H9 (cell line): ENCODE results near the gene SEPTIN2. TPM values are rescaled to one million over a fixed set of nuclear protein-coding genes. Genes with fewer than 3 reads are reported as not detected.

ENCODE experiments used
- DNase-seq: peaks from one replicate; pipeline ENCODE4 v3.0.0-alpha.2; 2017
- H2AFZ ChIP-seq: one replicate; pipeline ENCODE4 v1.6.1; 2013; ENCODE audit warnings: mild to moderate bottlenecking, low read length, control low read depth, moderate library complexity
- H2AK5ac ChIP-seq: 2 replicates; pipeline ENCODE4 v1.6.1; 2013; ENCODE audit warnings: low read length, control low read depth, mixed read lengths; ENCODE audit not compliant: insufficient read length
- H2BK120ac ChIP-seq: one replicate; pipeline ENCODE4 v1.6.1; 2013; ENCODE audit warnings: low read depth, mild to moderate bottlenecking, low read length, control low read depth, inconsistent platforms; ENCODE audit not compliant: poor library complexity, severe bottlenecking
- H2BK12ac ChIP-seq: 2 replicates; pipeline ENCODE4 v1.6.1; 2013; ENCODE audit warnings: low read length, control low read depth, mixed read lengths, low read depth; ENCODE audit not compliant: insufficient read length
- H2BK15ac ChIP-seq: 2 replicates; pipeline ENCODE4 v1.6.1; 2013; ENCODE audit warnings: low read depth, low read length, control low read depth
- H2BK20ac ChIP-seq: one replicate; pipeline ENCODE4 v1.6.1; 2013; ENCODE audit warnings: low read depth, mild to moderate bottlenecking, low read length, control low read depth, inconsistent platforms; ENCODE audit not compliant: poor library complexity, severe bottlenecking
- H2BK5ac ChIP-seq: 2 replicates; pipeline ENCODE4 v1.6.1; 2013; ENCODE audit warnings: low read length, control low read depth, mixed read lengths; ENCODE audit not compliant: insufficient read length
- H3K14ac ChIP-seq: 2 replicates; pipeline ENCODE4 v1.6.1; 2013; ENCODE audit warnings: low read length, control low read depth; ENCODE audit not compliant: insufficient read depth
- H3K18ac ChIP-seq: 2 replicates; pipeline ENCODE4 v1.6.1; 2013; ENCODE audit warnings: low read depth, mild to moderate bottlenecking, mixed read lengths, low read length, control low read depth; ENCODE audit not compliant: insufficient read length
- H3K23ac ChIP-seq: 2 replicates; pipeline ENCODE4 v1.6.1; 2013; ENCODE audit warnings: low read length, control low read depth, mixed read lengths, low read depth; ENCODE audit not compliant: insufficient read length
- H3K23me2 ChIP-seq: 2 replicates; pipeline ENCODE4 v1.6.1; 2013; ENCODE audit warnings: low read depth, mild to moderate bottlenecking, mixed read lengths, low read length, control low read depth; ENCODE audit not compliant: insufficient read length, poor library complexity, severe bottlenecking
- H3K27ac ChIP-seq: 2 replicates; pipeline ENCODE4 v1.5.1; 2013; ENCODE audit warnings: low read length, control low read depth, mixed read lengths, low read depth; ENCODE audit not compliant: insufficient read length
- H3K27me3 ChIP-seq: 2 replicates; pipeline ENCODE4 v1.6.1; 2013; ENCODE audit warnings: low read length, control low read depth, inconsistent platforms; ENCODE audit not compliant: insufficient read depth
- H3K4ac ChIP-seq: 2 replicates; pipeline ENCODE4 v1.6.1; 2013; ENCODE audit warnings: low read depth, mild to moderate bottlenecking, control low read depth, inconsistent platforms, low read length, moderate library complexity
- H3K4me1 ChIP-seq: 2 replicates; pipeline ENCODE4 v1.6.1; 2013; ENCODE audit warnings: low read length, control low read depth, inconsistent platforms; ENCODE audit not compliant: insufficient read depth
- H3K4me2 ChIP-seq: 2 replicates; pipeline ENCODE4 v1.6.1; 2013; ENCODE audit warnings: low read length, control low read depth, mixed read lengths; ENCODE audit not compliant: insufficient read length, insufficient read depth
- H3K56ac ChIP-seq: 2 replicates; pipeline ENCODE4 v1.6.1; 2013; ENCODE audit warnings: low read depth, mild to moderate bottlenecking, mixed read lengths, low read length, control low read depth; ENCODE audit not compliant: insufficient read length
- H3K79me1 ChIP-seq: 2 replicates; pipeline ENCODE4 v1.6.1; 2013; ENCODE audit warnings: low read depth, mild to moderate bottlenecking, moderate library complexity, low read length, control low read depth, inconsistent platforms; ENCODE audit not compliant: insufficient read depth, poor library complexity, severe bottlenecking
- H3K79me2 ChIP-seq: 2 replicates; pipeline ENCODE4 v1.6.1; 2013; ENCODE audit warnings: low read length, control low read depth, inconsistent platforms; ENCODE audit not compliant: insufficient read depth
- H3K9ac ChIP-seq: 2 replicates; pipeline ENCODE4 v1.6.1; 2013; ENCODE audit warnings: low read length, control low read depth, mixed read lengths; ENCODE audit not compliant: insufficient read length; ENCODE audit errors: extremely low read depth
- H3K9me3 ChIP-seq: one replicate; pipeline ENCODE4 v1.6.1; 2013; ENCODE audit warnings: low read depth, low read length, inconsistent platforms; ENCODE audit not compliant: control insufficient read depth
- H3T11ph ChIP-seq: one replicate; pipeline ENCODE4 v1.6.1; 2013; ENCODE audit warnings: mild to moderate bottlenecking, low read length, control low read depth, inconsistent platforms
- H4K20me1 ChIP-seq: one replicate; pipeline ENCODE4 v1.6.1; 2013; ENCODE audit not compliant: control insufficient read depth, insufficient read length, insufficient read depth
- H4K5ac ChIP-seq: 2 replicates; pipeline ENCODE4 v1.6.1; 2013; ENCODE audit warnings: low read depth, mild to moderate bottlenecking, mixed read lengths, low read length, control low read depth; ENCODE audit not compliant: insufficient read length
- H4K8ac ChIP-seq: replicated peaks from 2 replicates; pipeline ENCODE4 v1.6.1; 2013; ENCODE audit warnings: low read length, control low read depth, mixed read lengths, low read depth; ENCODE audit not compliant: insufficient read length
- H4K91ac ChIP-seq: 2 replicates; pipeline ENCODE4 v1.6.1; 2013; ENCODE audit warnings: low read depth, mild to moderate bottlenecking, moderate library complexity, mixed read lengths, low read length, control low read depth; ENCODE audit not compliant: insufficient read length
- H3K27ac Mint-ChIP-seq, 3 experiments: 2 replicates in 2 of 3; 3 replicates in 1 of 3; pipeline ENCODE4 v1.8.0; 2020 to 2021; ENCODE audit warnings: mixed read lengths in 3 of 3, mild to moderate bottlenecking in 1 of 3, moderate library complexity in 1 of 3
- H3K27me3 Mint-ChIP-seq: 2 replicates; pipeline ENCODE4 v1.8.0; 2021; ENCODE audit warnings: low read depth, mild to moderate bottlenecking, moderate library complexity, mixed read lengths
- H3K36me3 Mint-ChIP-seq, 3 experiments: 2 replicates in 2 of 3; 3 replicates in 1 of 3; pipeline ENCODE4 v1.8.0; 2020 to 2021; ENCODE audit warnings: low read depth in 3 of 3, mixed read lengths in 3 of 3; ENCODE audit not compliant: insufficient read depth in 1 of 3
- H3K4me1 Mint-ChIP-seq, 2 experiments: 2 replicates each; pipeline ENCODE4 v1.8.0; 2020; ENCODE audit warnings: mixed read lengths in 2 of 2
- H3K4me3 Mint-ChIP-seq, 2 experiments: 2 replicates in 1 of 2; 3 replicates in 1 of 2; pipeline ENCODE4 v1.8.0; 2020 to 2021; ENCODE audit warnings: mild to moderate bottlenecking in 2 of 2, mixed read lengths in 2 of 2, moderate library complexity in 1 of 2
- H3K9me3 Mint-ChIP-seq, 2 experiments: 2 replicates in 1 of 2; 3 replicates in 1 of 2; pipeline ENCODE4 v1.8.0; 2020; ENCODE audit warnings: mild to moderate bottlenecking in 2 of 2, mixed read lengths in 2 of 2, moderate library complexity in 1 of 2
- CTCF ChIP-seq: fragments of 200-600 bp; sonication (generic); conservative IDR thresholded peaks from 3 replicates; pipeline ENCODE4 v1.8.0; 2021; ENCODE audit warnings: antibody characterized with exemption, mild to moderate bottlenecking
- WGBS: extraction: QIAGEN DNeasy Blood & Tissue Kit; methylation state at CpG from one replicate; pipeline ENCODE4 v1.1.7; 2013; ENCODE audit warnings: missing lambda C conversion rate, low lambda C conversion rate, mixed read lengths; ENCODE audit not compliant: insufficient read length; ENCODE audit errors: extremely low coverage; 5-methylcytosine and 5-hydroxymethylcytosine counted together
- total RNA-seq: library from RNA; stranded (reverse); gene quantifications from 2 replicates; pipeline ENCODE4 v1.2.1, GENCODE V29; 2021

Gene SEPTIN2
- total RNA-seq, 1 experiment from 2014 or later = 385 TPM

- Histone ChIP-seq H4K8ac (no peak overlapping the region), H3K9me3 (no peaks in the 10 kb centered on the region), H3K27me3 (no peaks in the 10 kb centered on the region), H3K14ac (no peak overlapping the region), H3K23ac (no peak overlapping the region), H3K23me2 (no peaks in the 10 kb centered on the region), H2BK120ac (no peak overlapping the region), H3K27ac (no peak overlapping the region), H4K5ac (no peak overlapping the region), H2AK5ac (no peak overlapping the region), H4K91ac (no peak overlapping the region), H3K4me2 (no peak overlapping the region), H3K4me1 (peaks cover 3% of the 10 kb centered on the region; the same call in 1 of the 2 replicates), H4K20me1 (no peaks in the 10 kb centered on the region), H2BK12ac (no peak overlapping the region), H3K56ac (no peak overlapping the region), H3K79me1 (peaks cover 13% of the 10 kb centered on the region), H3K18ac (no peak overlapping the region), H3K9ac (no peak overlapping the region), H2AFZ (no peak overlapping the region), H3K79me2 (peaks cover 6% of the 10 kb centered on the region; the same call in 1 of the 2 replicates), H3K4ac (no peak overlapping the region), H2BK5ac (no peak overlapping the region), H3T11ph (no peak overlapping the region), H2BK15ac (no peak overlapping the region), H2BK20ac (no peak overlapping the region)
- H3K27me3 Mint-ChIP-seq = no peaks in the 10 kb centered on the region
- H3K27ac Mint-ChIP-seq = peak overlapping the region in 1 of 3 experiments; percentile 27; a peak in 1 of 7 replicates
- no peaks in the 10 kb centered on the region; a peak in 1 of 5 replicates for H3K9me3 Mint-ChIP-seq
- DNase-seq = no peak
- peaks cover 0 to 6% (median 0%) of the 10 kb centered on the region in 3 experiments; a peak in 3 of 7 replicates for H3K36me3 Mint-ChIP-seq
- H3K4me3 Mint-ChIP-seq = no peak overlapping the region
- no CpG with 5 or more reads among the region's 4 CpGs for WGBS
- no peak for TF ChIP-seq CTCF
- H3K4me1 Mint-ChIP-seq = peaks cover 11 to 12% of the 10 kb centered on the region in 2 experiments
Observed at GRCh38 chr2:241280291-241280690, 35.4 kb upstream of the SEPTIN2 start.
